Brain microvascular endothelial cell (primary cell): Measurements from ENCODE around the gene PRDX1.
"Not testable (repeated sequence)": the region's sequence is repeated elsewhere in the genome, so short reads cannot be mapped to it uniquely, and the experiment has no call there.

ENCODE experiments used
- DNase-seq: peaks from one replicate; pipeline ENCODE4 v3.0.0-alpha.2; 2020
- H3K27ac ChIP-seq: fragments of 250-450 bp; sonication (Bioruptor Pico); 2 replicates; pipeline ENCODE4 v1.5.1; 2020; ENCODE audit warnings: mild to moderate bottlenecking, moderate library complexity
- H3K27me3 ChIP-seq: fragments of 250-450 bp; sonication (Bioruptor Pico); replicated peaks from 2 replicates; pipeline ENCODE4 v1.5.1; 2020; ENCODE audit warnings: mild to moderate bottlenecking
- H3K36me3 ChIP-seq: fragments of 250-450 bp; sonication (Bioruptor Pico); replicated peaks from 2 replicates; pipeline ENCODE4 v1.5.1; 2020; ENCODE audit warnings: mild to moderate bottlenecking
- H3K4me3 ChIP-seq: 2 replicates; pipeline ENCODE4 v1.5.1; 2011; ENCODE audit warnings: low read depth, mild to moderate bottlenecking, control low read depth, low read length, moderate library complexity
- CTCF ChIP-seq: IDR thresholded peaks from 2 replicates; pipeline ENCODE4 v1.5.1; 2011; ENCODE audit warnings: low read depth, mild to moderate bottlenecking, moderate library complexity, low read length, control low read depth, inconsistent platforms; ENCODE audit errors: missing control alignments
- in situ Hi-C: cut with HindIII; loops from 2 replicates; pipeline ENCODE4 v1.10.0; 2017; ENCODE audit warnings: low sequenced_read_pairs, low pct_ligation_motif_present

Gene PRDX1

GRCh38 chr1:45485949-45486348, 35.7 kb downstream of the PRDX1 start:
- Histone ChIP-seq H3K27ac (no peak overlapping the region), H3K4me3 (no peak overlapping the region), H3K27me3 (no peaks in the 10 kb centered on the region), H3K36me3 (no peaks in the 10 kb centered on the region)
- in situ Hi-C loops = no loop called here
- no peak for TF ChIP-seq CTCF
- no peak for DNase-seq

- no peak overlapping the region for H3K4me3 ChIP-seq
- no peak for TF ChIP-seq CTCF
- H3K36me3 ChIP-seq = no peaks in the 10 kb centered on the region
- no peak overlapping the region for H3K27ac ChIP-seq
- in situ Hi-C loops = no loop called here
- H3K27me3 ChIP-seq = no peaks in the 10 kb centered on the region
- DNase-seq = no peak
Measured at GRCh38 chr1:45479039-45479748, 42.5 kb downstream of the PRDX1 start.

- H3K27me3 ChIP-seq = no peaks in the 10 kb centered on the region
- no peak for DNase-seq
- H3K4me3 ChIP-seq = no peak overlapping the region
- H3K27ac ChIP-seq = no peak overlapping the region
- TF ChIP-seq CTCF = no peak
- in situ Hi-C loops = no loop called here
- H3K36me3 ChIP-seq = no peaks in the 10 kb centered on the region
Measured at GRCh38 chr1:45478121-45478814, 43.4 kb downstream of the PRDX1 start.

- H3K27me3 ChIP-seq = no peaks in the 10 kb centered on the region
- in situ Hi-C loops = no loop called here
- H3K27ac ChIP-seq = no peak overlapping the region
- no peak for DNase-seq
- no peak for TF ChIP-seq CTCF
- H3K36me3 ChIP-seq = no peaks in the 10 kb centered on the region
- H3K4me3 ChIP-seq = no peak overlapping the region
Measured at GRCh38 chr1:45477646-45478045, 44.0 kb downstream of the PRDX1 start.

GRCh38 chr1:45474194-45474593, 47.5 kb downstream of the PRDX1 start:
- in situ Hi-C loops, H3K27ac ChIP-seq, H3K4me3 ChIP-seq, DNase-seq, H3K27me3 ChIP-seq, H3K36me3 ChIP-seq: not testable (repeated sequence)

- H3K27ac ChIP-seq = no peak overlapping the region
- H3K27me3 ChIP-seq = no peaks in the 10 kb centered on the region
- no peaks in the 10 kb centered on the region for H3K36me3 ChIP-seq
- in situ Hi-C loops = no loop called here
- H3K4me3 ChIP-seq = no peak overlapping the region
- TF ChIP-seq CTCF = no peak
- no peak for DNase-seq
Measured at GRCh38 chr1:45473302-45473701, 48.4 kb downstream of the PRDX1 start.
